SK-N-SH (cell line): ENCODE results near the gene CIAO3. TPM values are rescaled to one million over a fixed set of nuclear protein-coding genes. Genes with fewer than 3 reads are reported as not detected.

Experiments used
- CHD2 ChIP-seq: fragments of 150-350 bp; IDR thresholded peaks from 2 replicates; pipeline ENCODE4 v1.6.1; 2018; ENCODE audit warnings: low read length; ENCODE audit not compliant: partially characterized antibody
- CTCF ChIP-seq: fragments of 200-600 bp; sonication (generic); IDR thresholded peaks from 2 replicates; pipeline ENCODE4 v1.6.1; 2017; ENCODE audit warnings: antibody characterized with exemption, mild to moderate bottlenecking, moderate library complexity
- ELF1 ChIP-seq: IDR thresholded peaks from 2 replicates; pipeline ENCODE4 v1.4.0; 2012
- FOXJ3 ChIP-seq: sonication (generic); formaldehyde crosslinking; IDR thresholded peaks from 2 replicates; pipeline ENCODE4 v1.5.1; 2020; ENCODE audit warnings: mild to moderate bottlenecking, missing genetic modification reagents
- GABPA ChIP-seq: IDR thresholded peaks from 2 replicates; pipeline ENCODE4 v1.4.0; 2012; ENCODE audit warnings: low read depth, mild to moderate bottlenecking
- GATA2 ChIP-seq: sonication (generic); formaldehyde crosslinking; IDR thresholded peaks from 2 replicates; pipeline ENCODE4 v1.5.0; 2020; ENCODE audit warnings: mild to moderate bottlenecking, missing genetic modification reagents
- IRF3 ChIP-seq: fragments of 150-350 bp; IDR thresholded peaks from 2 replicates; pipeline ENCODE4 v1.6.1; 2016; ENCODE audit warnings: mild to moderate bottlenecking, low read depth, low read length
- JUND ChIP-seq: IDR thresholded peaks from 2 replicates; pipeline ENCODE4 v1.4.0; 2012
- MAX ChIP-seq: IDR thresholded peaks from 2 replicates; pipeline ENCODE4 v1.4.0; 2012; ENCODE audit warnings: low read depth
- MEF2A ChIP-seq: IDR thresholded peaks from 2 replicates; pipeline ENCODE4 v1.4.0; 2012; ENCODE audit warnings: low read depth, borderline replicate concordance
- MXI1 ChIP-seq: IDR thresholded peaks from 2 replicates; pipeline ENCODE4 v1.6.1; 2012; ENCODE audit warnings: mild to moderate bottlenecking, low read depth, low read length, improper control_type of control experiment
- NFIC ChIP-seq: IDR thresholded peaks from 2 replicates; pipeline ENCODE4 v1.4.0; 2012; ENCODE audit warnings: borderline replicate concordance
- PBX3 ChIP-seq: IDR thresholded peaks from 2 replicates; pipeline ENCODE4; 2012
- POLR2AphosphoS5 ChIP-seq: IDR thresholded peaks from 2 replicates; pipeline ENCODE4 v1.6.1; 2012; ENCODE audit warnings: low read depth, low read length
- RAD21 ChIP-seq: IDR thresholded peaks from 2 replicates; pipeline ENCODE4 v1.6.1; 2012; ENCODE audit warnings: mild to moderate bottlenecking, low read length
- RFX5 ChIP-seq: IDR thresholded peaks from 2 replicates; pipeline ENCODE4 v1.6.1; 2012; ENCODE audit warnings: mild to moderate bottlenecking, improper control_type of control experiment, low read length
- RXRA ChIP-seq: IDR thresholded peaks from 2 replicates; pipeline ENCODE4 v1.4.0; 2012; ENCODE audit warnings: low read depth, mild to moderate bottlenecking, borderline replicate concordance
- SMC3 ChIP-seq: IDR thresholded peaks from 2 replicates; pipeline ENCODE4 v1.6.1; 2012; ENCODE audit warnings: low read depth, low read length, improper control_type of control experiment
- TAF1 ChIP-seq: IDR thresholded peaks from 2 replicates; pipeline ENCODE4 v1.6.1; 2012; ENCODE audit warnings: low read depth, mild to moderate bottlenecking, low read length, moderate library complexity, borderline replicate concordance
- TEAD4 ChIP-seq: IDR thresholded peaks from 2 replicates; pipeline ENCODE4 v1.4.0; 2012; ENCODE audit warnings: mild to moderate bottlenecking, borderline replicate concordance; ENCODE audit not compliant: insufficient read depth
- USF2 ChIP-seq: fragments of 150-350 bp; IDR thresholded peaks from 2 replicates; pipeline ENCODE4 v1.6.1; 2017; ENCODE audit warnings: antibody characterized with exemption, low read length, low read depth, borderline replicate concordance
- YY1 ChIP-seq: IDR thresholded peaks from 2 replicates; pipeline ENCODE4 v1.4.0; 2012; ENCODE audit warnings: low read depth, mild to moderate bottlenecking
- ZBTB33 ChIP-seq: IDR thresholded peaks from 2 replicates; pipeline ENCODE4 v1.4.0; 2012; ENCODE audit warnings: low read depth, borderline replicate concordance
- polyA plus RNA-seq, 3 experiments: library from polyadenylated mRNA; depleted of rRNA; stranded (reverse); fragments of >200 nt; gene quantifications; 2 replicates each; pipeline ENCODE4 v1.2.3, GENCODE V29; 2012

CIAO3 gene
- polyA plus RNA-seq, 1 of the 3 experiments (the other 2 are of a cell fraction) = 14.4 TPM

GRCh38 chr16:788399-789126 lies 47.8 kb upstream of the CIAO3 start, which contains the start of gene CHTF18 (continued):
- peak; percentile 91 for TF ChIP-seq PBX3
- TF ChIP-seq YY1 = no peak
- TF ChIP-seq FOXJ3 (CRISPR knock-in tag) = no peak
- peak; percentile 47; the same call in 1 of the 2 replicates for TF ChIP-seq MAX
- TF ChIP-seq RXRA = no peak
- TF ChIP-seq RFX5 = no peak
- no peak for TF ChIP-seq GATA2 (CRISPR knock-in tag)
- no peak for TF ChIP-seq IRF3
- TF ChIP-seq POLR2AphosphoS5 = no peak
- no peak for TF ChIP-seq CHD2
- TF ChIP-seq USF2 = no peak
- peak; percentile 57; the same call in 1 of the 2 replicates for TF ChIP-seq GABPA
- TF ChIP-seq ELF1 = no peak
- no peak for TF ChIP-seq SMC3
- TF ChIP-seq CTCF = no peak
- TF ChIP-seq TEAD4 = no peak
- TF ChIP-seq MEF2A = no peak
- no peak for TF ChIP-seq NFIC
- peak; percentile 87 for TF ChIP-seq MXI1
- TF ChIP-seq RAD21 = no peak
- TF ChIP-seq JUND = no peak
- TF ChIP-seq TAF1 = no peak
- TF ChIP-seq ZBTB33 = no peak
- TF ChIP-seq, all 33 proteins: peak for 6
